ENCODE results near the gene SYNE3.

The SYNE3 gene

GRCh38 chr14:95516554-95517181 is at the start of gene SYNE3:
Gene SYNE3 (minus strand): TSS chr14:95516650. CDS start chr14:95475821, 40,829 bp downstream.
- in situ Hi-C loops (cut with MboI; ENCODE audit: low sequenced_read_pairs): no loop called here
- Histone ChIP-seq H3K4me1 (no peaks in the 10 kb centered on the region), H3K4me3 (peak within 1 kb of the TSS; percentile 35), H3K27me3 (ENCODE audit: low read depth) (no peaks in the 10 kb centered on the region), H3K9me3 (no peaks in the 10 kb centered on the region), H3K36me3 (replicated peaks) (no peaks in the 10 kb centered on the region)
- peak; percentile 22 to 67 for DNase-seq (ENCODE audit: low spot score in 2 of 2)

GRCh38 chr14:95564060-95564459 is 47.6 kb upstream of the SYNE3 start:
- in situ Hi-C loops (cut with MboI; ENCODE audit: low sequenced_read_pairs): loop anchor here (5.0 to 25.0 kb wide), 2 partner anchors 428 to 698 kb away; partner anchors contain the start of gene BDKRB1
- Histone ChIP-seq H3K9me3 (no peaks in the 10 kb centered on the region), H3K36me3 (replicated peaks) (no peaks in the 10 kb centered on the region), H3K4me3 (no peak overlapping the region), H3K27me3 (ENCODE audit: low read depth) (no peaks in the 10 kb centered on the region), H3K4me1 (peaks cover 4% of the 10 kb centered on the region)
- DNase-seq (ENCODE audit: low spot score in 2 of 2): no peak

- in situ Hi-C loops (cut with MboI; ENCODE audit: low sequenced_read_pairs): loop anchor here (5.0 to 25.0 kb wide), 2 partner anchors 429 to 699 kb away; partner anchors contain the start of gene BDKRB1
- H3K27me3 ChIP-seq (ENCODE audit: low read depth): no peaks in the 10 kb centered on the region
- H3K36me3 ChIP-seq (replicated peaks): no peaks in the 10 kb centered on the region
- no peak for DNase-seq (ENCODE audit: low spot score in 2 of 2)
- no peaks in the 10 kb centered on the region for H3K9me3 ChIP-seq
- no peak overlapping the region for H3K4me3 ChIP-seq
- peaks cover 7% of the 10 kb centered on the region for H3K4me1 ChIP-seq
Measured at GRCh38 chr14:95562892-95563685, 46.6 kb upstream of the SYNE3 start.

GRCh38 chr14:95561001-95561412 is 44.6 kb upstream of the SYNE3 start:
- Histone ChIP-seq H3K9me3 (no peaks in the 10 kb centered on the region), H3K4me1 (peaks cover 7% of the 10 kb centered on the region), H3K36me3 (replicated peaks) (no peaks in the 10 kb centered on the region), H3K27me3 (ENCODE audit: low read depth) (no peaks in the 10 kb centered on the region), H3K4me3 (no peak overlapping the region)
- in situ Hi-C loops (cut with MboI; ENCODE audit: low sequenced_read_pairs): loop anchor here (5.0 to 25.0 kb wide), 2 partner anchors 431 to 701 kb away; partner anchors contain the start of gene BDKRB1
- DNase-seq (ENCODE audit: low spot score in 2 of 2): peak; percentile 90 to 95

GRCh38 chr14:95559203-95559602 is 42.8 kb upstream of the SYNE3 start:
- H3K4me3 ChIP-seq: no peak overlapping the region
- no peaks in the 10 kb centered on the region for H3K27me3 ChIP-seq (ENCODE audit: low read depth)
- peaks cover 7% of the 10 kb centered on the region for H3K4me1 ChIP-seq
- H3K9me3 ChIP-seq: no peaks in the 10 kb centered on the region
- in situ Hi-C loops (cut with MboI; ENCODE audit: low sequenced_read_pairs): loop anchor here (5.0 to 25.0 kb wide), 2 partner anchors 213 to 703 kb away; partner anchors contain the start of gene BDKRB1
- peak; percentile 21 to 35 for DNase-seq (ENCODE audit: low spot score in 2 of 2)
- no peaks in the 10 kb centered on the region for H3K36me3 ChIP-seq (replicated peaks)

- in situ Hi-C loops (cut with MboI; ENCODE audit: low sequenced_read_pairs): loop anchor here (5.0 to 25.0 kb wide), 2 partner anchors 214 to 704 kb away; partner anchors contain the start of gene BDKRB1
- no peak for DNase-seq (ENCODE audit: low spot score in 2 of 2)
- H3K4me3 ChIP-seq: no peak overlapping the region
- H3K9me3 ChIP-seq: no peaks in the 10 kb centered on the region
- no peaks in the 10 kb centered on the region for H3K36me3 ChIP-seq (replicated peaks)
- peaks cover 7% of the 10 kb centered on the region for H3K4me1 ChIP-seq
- H3K27me3 ChIP-seq (ENCODE audit: low read depth): no peaks in the 10 kb centered on the region
Measured at GRCh38 chr14:95557832-95558231, 41.4 kb upstream of the SYNE3 start.

- in situ Hi-C loops (cut with MboI; ENCODE audit: low sequenced_read_pairs): loop anchor here (5.0 to 25.0 kb wide), 2 partner anchors 215 to 705 kb away; partner anchors contain the start of gene BDKRB1
- no peaks in the 10 kb centered on the region for H3K36me3 ChIP-seq (replicated peaks)
- no peaks in the 10 kb centered on the region for H3K9me3 ChIP-seq
- no peak for DNase-seq (ENCODE audit: low spot score in 2 of 2)
- H3K4me3 ChIP-seq: no peak overlapping the region
- H3K27me3 ChIP-seq (ENCODE audit: low read depth): no peaks in the 10 kb centered on the region
- peaks cover 7% of the 10 kb centered on the region for H3K4me1 ChIP-seq
Measured at GRCh38 chr14:95557291-95557690, 40.8 kb upstream of the SYNE3 start.

- Histone ChIP-seq H3K4me1 (peaks cover 7% of the 10 kb centered on the region), H3K27me3 (ENCODE audit: low read depth) (no peaks in the 10 kb centered on the region), H3K36me3 (replicated peaks) (no peaks in the 10 kb centered on the region), H3K9me3 (no peaks in the 10 kb centered on the region), H3K4me3 (no peak overlapping the region)
- DNase-seq (ENCODE audit: low spot score in 2 of 2): no peak
- in situ Hi-C loops (cut with MboI; ENCODE audit: low sequenced_read_pairs): loop anchor here (5.0 to 25.0 kb wide), 2 partner anchors 217 to 707 kb away; partner anchors contain the start of gene BDKRB1
Measured at GRCh38 chr14:95555053-95555452, 38.6 kb upstream of the SYNE3 start.

- no peak for DNase-seq (ENCODE audit: low spot score in 2 of 2)
- in situ Hi-C loops (cut with MboI; ENCODE audit: low sequenced_read_pairs): loop anchor here (25.0 kb wide), 1 partner anchor 709 kb away; the partner anchor contains the start of gene BDKRB1
- H3K4me1 ChIP-seq: no peaks in the 10 kb centered on the region
- H3K4me3 ChIP-seq: no peak overlapping the region
- H3K9me3 ChIP-seq: no peaks in the 10 kb centered on the region
- H3K27me3 ChIP-seq (ENCODE audit: low read depth): no peaks in the 10 kb centered on the region
- H3K36me3 ChIP-seq (replicated peaks): no peaks in the 10 kb centered on the region
Measured at GRCh38 chr14:95553141-95553540, 36.7 kb upstream of the SYNE3 start.

GRCh38 chr14:95551435-95551834 is 35.0 kb upstream of the SYNE3 start:
- Histone ChIP-seq H3K4me1 (no peaks in the 10 kb centered on the region), H3K9me3 (no peaks in the 10 kb centered on the region), H3K4me3 (no peak overlapping the region), H3K27me3 (ENCODE audit: low read depth) (no peaks in the 10 kb centered on the region), H3K36me3 (replicated peaks) (no peaks in the 10 kb centered on the region)
- DNase-seq (ENCODE audit: low spot score in 2 of 2): no peak
- in situ Hi-C loops (cut with MboI; ENCODE audit: low sequenced_read_pairs): loop anchor here (25.0 kb wide), 1 partner anchor 711 kb away; the partner anchor contains the start of gene BDKRB1

GRCh38 chr14:95549656-95550585 is 33.5 kb upstream of the SYNE3 start:
- H3K4me1 ChIP-seq: no peaks in the 10 kb centered on the region
- H3K27me3 ChIP-seq (ENCODE audit: low read depth): no peaks in the 10 kb centered on the region
- no peak overlapping the region for H3K4me3 ChIP-seq
- peaks cover 9% of the 10 kb centered on the region for H3K36me3 ChIP-seq (replicated peaks)
- in situ Hi-C loops (cut with MboI; ENCODE audit: low sequenced_read_pairs): loop anchor here (25.0 kb wide), 1 partner anchor 712 kb away; the partner anchor contains the start of gene BDKRB1
- no peak for DNase-seq (ENCODE audit: low spot score in 2 of 2)
- H3K9me3 ChIP-seq: no peaks in the 10 kb centered on the region

GRCh38 chr14:95548328-95548929 is 32.0 kb upstream of the SYNE3 start:
- H3K9me3 ChIP-seq: no peaks in the 10 kb centered on the region
- peaks cover 6% of the 10 kb centered on the region for H3K4me1 ChIP-seq
- H3K36me3 ChIP-seq (replicated peaks): peaks cover 18% of the 10 kb centered on the region
- no peak for DNase-seq (ENCODE audit: low spot score in 2 of 2)
- in situ Hi-C loops (cut with MboI; ENCODE audit: low sequenced_read_pairs): no loop called here
- H3K27me3 ChIP-seq (ENCODE audit: low read depth): no peaks in the 10 kb centered on the region
- no peak overlapping the region for H3K4me3 ChIP-seq
